ENCODE data around the gene ARHGAP26.
"Not testable (repeated sequence)": the region's sequence is repeated elsewhere in the genome, so short reads cannot be mapped to it uniquely, and the experiment has no call there.

Gene ARHGAP26

GRCh38 chr5:142965258-142966120 is 195.3 kb downstream of the ARHGAP26 start:
- not testable (repeated sequence) for DNase-seq (ENCODE audit: low read depth)

- no peak for DNase-seq (ENCODE audit: low read depth)
Measured at GRCh38 chr5:142966121-142966420, 195.9 kb downstream of the ARHGAP26 start.

- no peak for DNase-seq (ENCODE audit: low read depth)
Measured at GRCh38 chr5:142969186-142969585, 199.0 kb downstream of the ARHGAP26 start.

GRCh38 chr5:142969624-142970439 is 199.7 kb downstream of the ARHGAP26 start:
- DNase-seq (ENCODE audit: low read depth): no peak

- DNase-seq (ENCODE audit: low read depth): no peak
Measured at GRCh38 chr5:142970440-142971030, 200.4 kb downstream of the ARHGAP26 start.

GRCh38 chr5:142971303-142972013 is 201.3 kb downstream of the ARHGAP26 start:
- no peak for DNase-seq (ENCODE audit: low read depth)

- DNase-seq (ENCODE audit: low read depth): no peak
Measured at GRCh38 chr5:142972064-142972570, 201.9 kb downstream of the ARHGAP26 start.

GRCh38 chr5:142973932-142974331 is 203.8 kb downstream of the ARHGAP26 start:
- DNase-seq (ENCODE audit: low read depth): no peak

GRCh38 chr5:142974409-142974808 is 204.2 kb downstream of the ARHGAP26 start:
- DNase-seq (ENCODE audit: low read depth): no peak

- DNase-seq (ENCODE audit: low read depth): no peak
Measured at GRCh38 chr5:142976861-142977260, 206.7 kb downstream of the ARHGAP26 start.

GRCh38 chr5:142977363-142978051 is 207.3 kb downstream of the ARHGAP26 start:
- DNase-seq (ENCODE audit: low read depth): peak; percentile 14

- no peak for DNase-seq (ENCODE audit: low read depth)
Measured at GRCh38 chr5:142978252-142978651, 208.1 kb downstream of the ARHGAP26 start.

- DNase-seq (ENCODE audit: low read depth): no peak
Measured at GRCh38 chr5:142978726-142979125, 208.5 kb downstream of the ARHGAP26 start.

- DNase-seq (ENCODE audit: low read depth): no peak
Measured at GRCh38 chr5:142979636-142980035, 209.5 kb downstream of the ARHGAP26 start.

GRCh38 chr5:142981475-142981874 is 211.3 kb downstream of the ARHGAP26 start:
- DNase-seq (ENCODE audit: low read depth): no peak

GRCh38 chr5:142981886-142982820 is 212.0 kb downstream of the ARHGAP26 start:
- DNase-seq (ENCODE audit: low read depth): no peak

- no peak for DNase-seq (ENCODE audit: low read depth)
Measured at GRCh38 chr5:142982821-142983200, 212.6 kb downstream of the ARHGAP26 start.

- no peak for DNase-seq (ENCODE audit: low read depth)
Measured at GRCh38 chr5:142984011-142984410, 213.8 kb downstream of the ARHGAP26 start.

- no peak for DNase-seq (ENCODE audit: low read depth)
Measured at GRCh38 chr5:142984525-142984924, 214.3 kb downstream of the ARHGAP26 start.

GRCh38 chr5:142989270-142989669 is 219.1 kb downstream of the ARHGAP26 start:
- DNase-seq (ENCODE audit: low read depth): not testable (repeated sequence)
